IMR-90 (cell line): Measurements from ENCODE around the gene STIM1. TPM values are rescaled to one million over a fixed set of nuclear protein-coding genes. Genes with fewer than 3 reads are reported as not detected.
"Not testable (repeated sequence)": the region's sequence is repeated elsewhere in the genome, so short reads cannot be mapped to it uniquely, and the experiment has no call there.

Source experiments
- ATAC-seq: fragments of 200-7000 bp; cut with Tn5 transposase; 2 replicates; pipeline ENCODE4 v1.9.1; 2020; ENCODE audit warnings: low read depth, mild to moderate bottlenecking, moderate library complexity
- BruUV-seq: library from RNA; stranded (reverse); fragments of 400-500 nt; replicated peaks from 2 replicates; lab custom pipeline; 2021; lab: Mats Ljungman, UMichigan
- CTCF ChIA-PET: fragments of 300-600 bp; formaldehyde crosslinking; extraction: SDS; loops from one replicate; lab custom pipeline; 2021; ENCODE audit warnings: antibody characterized with exemption; lab: Yijun Ruan, JAX
- POLR2A ChIA-PET: fragments of 300-600 bp; sonication (Branson Sonifier 250); formaldehyde crosslinking; loops from one replicate; lab custom pipeline; 2022; ENCODE audit warnings: antibody characterized with exemption; ENCODE audit not compliant: unreplicated experiment; lab: Charles Lee
- DNase-seq: peaks from one replicate; pipeline ENCODE4 v3.0.0; 2013
- H2AFZ ChIP-seq: replicated peaks from 2 replicates; pipeline ENCODE3; 2013; ENCODE audit warnings: low read length, mild to moderate bottlenecking; ENCODE audit not compliant: poor library complexity
- H2AK5ac ChIP-seq: 2 replicates; pipeline ENCODE4 v1.6.1; 2013; ENCODE audit warnings: low read depth, low read length, inconsistent platforms
- H2AK9ac ChIP-seq: replicated peaks from 2 replicates; pipeline ENCODE3; 2013; ENCODE audit warnings: mild to moderate bottlenecking, low read depth, low read length, moderate library complexity; ENCODE audit not compliant: poor library complexity
- H2BK120ac ChIP-seq: 2 replicates; pipeline ENCODE4 v1.6.1; 2013; ENCODE audit warnings: low read depth, low read length, inconsistent platforms
- H2BK15ac ChIP-seq: 3 replicates; pipeline ENCODE4 v1.6.1; 2013; ENCODE audit warnings: low read depth, low read length, inconsistent platforms
- H2BK20ac ChIP-seq: 2 replicates; pipeline ENCODE4 v1.6.1; 2013; ENCODE audit warnings: low read depth, mild to moderate bottlenecking, inconsistent platforms, low read length, moderate library complexity
- H2BK5ac ChIP-seq: 2 replicates; pipeline ENCODE4 v1.6.1; 2013; ENCODE audit warnings: mild to moderate bottlenecking, low read depth, low read length, inconsistent platforms; ENCODE audit not compliant: poor library complexity, severe bottlenecking
- H3K14ac ChIP-seq: replicated peaks from 2 replicates; pipeline ENCODE4 v1.6.1; 2013; ENCODE audit warnings: low read depth, low read length, inconsistent platforms
- H3K18ac ChIP-seq: 2 replicates; pipeline ENCODE4 v1.6.1; 2013; ENCODE audit warnings: low read depth, low read length, control low read depth
- H3K23ac ChIP-seq: 2 replicates; pipeline ENCODE4 v1.6.1; 2013; ENCODE audit warnings: low read depth, low read length, inconsistent platforms
- H3K27ac ChIP-seq: 2 replicates; pipeline ENCODE4 v1.5.1; 2013; ENCODE audit warnings: mild to moderate bottlenecking, control low read depth, low read length; ENCODE audit not compliant: insufficient read depth
- H3K27me3 ChIP-seq: 2 replicates; pipeline ENCODE4 v1.6.1; 2013; ENCODE audit warnings: low read length; ENCODE audit not compliant: control insufficient read depth, insufficient read depth
- H3K36me3 ChIP-seq: 2 replicates; pipeline ENCODE4 v1.6.1; 2013; ENCODE audit warnings: low read length, mixed read lengths; ENCODE audit not compliant: control insufficient read depth, insufficient read depth
- H3K4ac ChIP-seq: 2 replicates; pipeline ENCODE4 v1.6.1; 2013; ENCODE audit warnings: low read depth, low read length, inconsistent platforms
- H3K4me1 ChIP-seq: 2 replicates; pipeline ENCODE4 v1.6.1; 2013; ENCODE audit warnings: low read length, mixed read lengths; ENCODE audit not compliant: control insufficient read depth, insufficient read depth
- H3K4me2 ChIP-seq: 2 replicates; pipeline ENCODE4 v1.6.1; 2013; ENCODE audit warnings: low read depth, mild to moderate bottlenecking, control low read depth, low read length, moderate library complexity
- H3K4me3 ChIP-seq: 2 replicates; pipeline ENCODE4 v1.5.1; 2013; ENCODE audit warnings: low read depth, mild to moderate bottlenecking, control low read depth, low read length, moderate library complexity; ENCODE audit not compliant: insufficient read depth
- H3K56ac ChIP-seq: 2 replicates; pipeline ENCODE4 v1.6.1; 2013; ENCODE audit warnings: low read length, inconsistent platforms; ENCODE audit not compliant: insufficient read depth; ENCODE audit errors: extremely low read depth
- H3K79me1 ChIP-seq, 2 experiments: 2 replicates each; pipeline ENCODE4 v1.6.1; 2013; ENCODE audit warnings: low read length in 2 of 2, inconsistent platforms in 1 of 2, low read depth in 1 of 2
- H3K9ac ChIP-seq: 2 replicates; pipeline ENCODE4 v1.6.1; 2013; ENCODE audit warnings: low read depth, low read length, control low read depth
- H3K9me1 ChIP-seq: 2 replicates; pipeline ENCODE4 v1.6.1; 2013; ENCODE audit warnings: low read length, inconsistent platforms; ENCODE audit not compliant: insufficient read depth
- H3K9me3 ChIP-seq: 2 replicates; pipeline ENCODE4 v1.6.1; 2013; ENCODE audit warnings: low read length; ENCODE audit not compliant: control insufficient read depth, insufficient read depth
- H4K20me1 ChIP-seq: 2 replicates; pipeline ENCODE4 v1.6.1; 2013; ENCODE audit warnings: low read length, inconsistent platforms; ENCODE audit not compliant: insufficient read depth
- H4K5ac ChIP-seq: 2 replicates; pipeline ENCODE4 v1.6.1; 2013; ENCODE audit warnings: mild to moderate bottlenecking, low read depth, low read length, control low read depth
- H4K8ac ChIP-seq, 2 experiments: 2 replicates each; pipeline ENCODE4 v1.6.1; 2013; ENCODE audit warnings: low read depth in 2 of 2, low read length in 2 of 2, control low read depth in 1 of 2, inconsistent platforms in 1 of 2
- H4K91ac ChIP-seq: 2 replicates; pipeline ENCODE4 v1.6.1; 2013; ENCODE audit warnings: low read depth, low read length, inconsistent platforms; ENCODE audit not compliant: insufficient read depth
- WGBS, 2 experiments: methylation state at CpG; one replicate each; pipeline versions ENCODE4 v1.1.5 to v1.1.7; 2013; ENCODE audit warnings: missing lambda C conversion rate in 2 of 2; ENCODE audit not compliant: insufficient read length in 1 of 2; ENCODE audit errors: extremely low coverage in 2 of 2; 5-methylcytosine and 5-hydroxymethylcytosine counted together
- dilution Hi-C: fragments of 300-500 bp; cut with HindIII; formaldehyde crosslinking; loops from one replicate; pipeline ENCODE4 v1.14.3; 2018; ENCODE audit warnings: low sequenced_read_pairs; ENCODE audit not compliant: unreplicated experiment
- in situ Hi-C: fragments of 300-500 bp; cut with MboI; formaldehyde crosslinking; loops from 3 replicates; pipeline ENCODE4 v1.14.3; 2019; ENCODE audit warnings: low sequenced_read_pairs, inconsistent platforms, mixed read lengths
- intact Hi-C: fragments of 100-400 bp; cut with micrococcal nuclease; formaldehyde crosslinking; loops from 2 replicates; pipeline ENCODE4 v1.10.0; 2022
- polyA plus RNA-seq, 3 experiments: library from polyadenylated mRNA; depleted of rRNA; stranded (reverse); fragments of >200 nt; gene quantifications; 2 replicates each; pipeline ENCODE4 v1.2.3, GENCODE V29; 2012; ENCODE audit warnings: low replicate concordance in 1 of 3
- total RNA-seq: library from RNA; depleted of rRNA; stranded (reverse); fragments of >200 nt; gene quantifications from 2 replicates; pipeline ENCODE4 v1.2.3, GENCODE V29; 2012

The STIM1 gene
- total and polyA plus RNA-seq, 2 of the 4 experiments (the other 2 are of a cell fraction), result 17.9 to 23.0 TPM

- in situ Hi-C loops, H2BK15ac ChIP-seq, H3K4ac ChIP-seq, H3K9me1 ChIP-seq, H4K91ac ChIP-seq, H3K23ac ChIP-seq, H2BK120ac ChIP-seq, H2BK5ac ChIP-seq, H2BK20ac ChIP-seq, H2AK9ac ChIP-seq, H3K36me3 ChIP-seq, H3K27me3 ChIP-seq, ATAC-seq, H3K56ac ChIP-seq, BruUV-seq, intact Hi-C loops, H3K4me2 ChIP-seq, POLR2A ChIA-PET, H3K14ac ChIP-seq, H3K9me3 ChIP-seq, H3K4me3 ChIP-seq, dilution Hi-C loops, H2AFZ ChIP-seq, CTCF ChIA-PET, H4K8ac ChIP-seq, H2AK5ac ChIP-seq, H3K9ac ChIP-seq, H3K18ac ChIP-seq, H3K27ac ChIP-seq, H4K5ac ChIP-seq, DNase-seq, H4K20me1 ChIP-seq, H3K4me1 ChIP-seq: not testable (repeated sequence)
- 100% methylated on average over 5 of the region's 19 CpGs; no CpG with 5 or more reads in 1 of the 2 experiments for WGBS, 2 experiments
- peaks cover 5 to 26% of the 10 kb centered on the region in 2 experiments for H3K79me1 ChIP-seq
These were observed 44.8 kb downstream of the STIM1 start for GRCh38 chr11:3900230-3900629.
